Liver (tissue), 3 donors: ENCODE results near the gene PTPRN2.

ENCODE experiments used
- EGR1 ChIP-seq, 2 donors: IDR thresholded peaks; 2 replicates each; pipeline ENCODE4 v1.6.1; 2016 to 2018; ENCODE audit warnings: antibody characterized with exemption in 2 of 2, low read depth in 2 of 2
- TAF1 ChIP-seq: conservative IDR thresholded peaks from 2 replicates; pipeline ENCODE4 v1.6.1; 2016; ENCODE audit warnings: antibody characterized with exemption, mild to moderate bottlenecking
- TF ChIP-seq, protein P1 (sequence below): fragments of 150-350 bp; IDR thresholded peaks from 2 replicates; pipeline ENCODE4 v1.5.1; 2017; ENCODE audit warnings: improper control_type of control experiment, low read depth, low read length; ENCODE audit not compliant: missing input control
- donor health status: healthy.
- donor health status: healthy.

- TF ChIP-seq, protein P1, sequence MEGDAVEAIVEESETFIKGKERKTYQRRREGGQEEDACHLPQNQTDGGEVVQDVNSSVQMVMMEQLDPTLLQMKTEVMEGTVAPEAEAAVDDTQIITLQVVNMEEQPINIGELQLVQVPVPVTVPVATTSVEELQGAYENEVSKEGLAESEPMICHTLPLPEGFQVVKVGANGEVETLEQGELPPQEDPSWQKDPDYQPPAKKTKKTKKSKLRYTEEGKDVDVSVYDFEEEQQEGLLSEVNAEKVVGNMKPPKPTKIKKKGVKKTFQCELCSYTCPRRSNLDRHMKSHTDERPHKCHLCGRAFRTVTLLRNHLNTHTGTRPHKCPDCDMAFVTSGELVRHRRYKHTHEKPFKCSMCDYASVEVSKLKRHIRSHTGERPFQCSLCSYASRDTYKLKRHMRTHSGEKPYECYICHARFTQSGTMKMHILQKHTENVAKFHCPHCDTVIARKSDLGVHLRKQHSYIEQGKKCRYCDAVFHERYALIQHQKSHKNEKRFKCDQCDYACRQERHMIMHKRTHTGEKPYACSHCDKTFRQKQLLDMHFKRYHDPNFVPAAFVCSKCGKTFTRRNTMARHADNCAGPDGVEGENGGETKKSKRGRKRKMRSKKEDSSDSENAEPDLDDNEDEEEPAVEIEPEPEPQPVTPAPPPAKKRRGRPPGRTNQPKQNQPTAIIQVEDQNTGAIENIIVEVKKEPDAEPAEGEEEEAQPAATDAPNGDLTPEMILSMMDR, result no peak
- no peak for TF ChIP-seq TAF1
- no peak for TF ChIP-seq EGR1 (IDR thresholded peaks at IDR 0.05; ENCODE audit: low read depth in 2 of 2)
These were observed 458.3 kb downstream of the PTPRN2 start for GRCh38 chr7:158129037-158130022.
